ENCODE results near the gene DOK1.
A peak's percentile ranks its signal among the peaks of the same experiment; 100 is the strongest.

Gene DOK1

DNA sequence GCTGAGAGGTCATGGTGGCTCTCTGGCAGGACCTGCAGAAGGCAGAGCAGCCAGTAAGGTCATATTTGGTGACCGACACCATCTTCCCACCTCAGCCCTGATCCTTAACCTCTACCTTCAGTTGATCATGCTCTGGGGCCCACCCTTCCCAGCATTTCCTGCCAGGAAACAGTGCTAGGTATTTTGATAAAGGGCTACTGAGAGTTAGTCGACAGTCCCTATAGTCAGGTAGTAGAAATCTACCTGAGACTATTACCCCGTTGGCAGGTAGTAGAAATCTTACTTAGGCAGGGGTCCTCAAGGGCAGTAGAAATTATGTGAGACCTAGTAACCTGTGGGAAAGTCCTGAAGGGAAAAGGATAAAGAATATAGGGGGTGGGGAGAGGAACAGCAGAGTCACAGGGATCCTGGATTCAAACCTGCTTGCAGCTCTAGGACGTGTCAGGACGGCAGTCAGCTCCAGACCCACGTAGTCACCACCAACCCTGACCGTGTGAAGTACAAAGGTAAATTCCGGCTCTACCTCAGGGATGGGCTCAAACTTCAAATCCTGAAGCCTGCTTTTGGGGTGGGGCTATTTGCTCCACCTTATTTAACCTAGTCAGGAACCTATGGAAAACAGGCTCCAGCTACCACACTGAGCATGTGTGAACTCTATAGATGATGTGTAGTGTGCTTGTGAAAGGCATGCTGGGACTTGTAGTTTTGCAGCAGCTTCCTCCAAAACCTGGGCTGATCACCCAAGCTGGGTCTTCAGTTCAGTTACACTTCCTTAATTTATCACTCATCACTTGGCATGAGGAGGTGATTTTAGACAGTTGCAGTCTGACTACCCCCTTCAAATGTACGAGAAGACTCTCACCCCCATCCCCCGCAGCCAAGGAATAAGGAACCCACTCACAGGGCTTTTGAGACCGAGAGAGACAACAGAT is 28.5 kb upstream of the DOK1 start, which contains the start of gene DQX1:
Gene DQX1, minus strand, starts transcription at position 515 of the 932 bp plus-strand sequence. Its CDS starts 502 bp downstream, at position 13.
- DNase-seq: peak; percentile 9

- no peak for DNase-seq
Observed at GRCh38 chr2:74526649-74527230, 27.8 kb upstream of the DOK1 start.

- no peak for DNase-seq
Observed at GRCh38 chr2:74527741-74528140, 26.8 kb upstream of the DOK1 start.

DNA sequence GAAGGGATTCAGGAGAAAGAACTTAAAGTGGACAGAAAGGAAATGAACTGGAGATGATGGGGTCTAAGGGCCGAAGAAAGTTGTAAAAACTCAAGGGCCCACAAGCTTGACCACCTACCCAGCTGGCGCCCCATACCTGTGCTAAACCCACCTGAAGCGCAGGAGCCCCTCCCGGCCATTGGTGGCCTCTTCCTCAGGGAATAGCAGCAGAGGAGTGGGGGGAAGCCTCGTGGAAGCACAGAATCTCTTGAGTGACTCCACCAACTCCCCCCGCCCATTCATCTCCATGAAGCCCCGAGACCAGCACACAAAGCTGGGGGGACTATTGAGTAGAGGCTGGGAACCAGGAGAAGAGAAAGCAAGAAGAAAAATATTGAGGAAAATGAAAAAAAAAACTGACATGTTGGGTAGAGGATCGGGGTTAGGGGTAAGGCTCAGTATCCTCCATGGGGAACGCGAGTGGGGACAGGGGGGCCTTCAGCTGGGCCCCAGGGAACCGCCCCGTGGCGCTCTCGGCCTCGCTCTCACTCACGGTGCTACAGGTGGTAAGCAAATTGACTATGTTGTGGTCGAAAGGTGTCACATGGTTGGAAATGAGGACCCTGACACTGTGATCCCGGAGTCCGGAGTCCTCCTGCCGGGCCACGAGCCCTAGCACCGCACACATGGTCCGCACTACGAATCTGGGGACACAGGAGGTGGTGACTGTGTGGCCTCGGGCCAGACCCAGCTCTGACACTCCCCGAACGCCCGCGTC is 25.7 kb upstream of the DOK1 start:
- DNase-seq: no peak

GRCh38 chr2:74529357-74530238 is 24.9 kb upstream of the DOK1 start, which contains the start of the genes AUP1 and HTRA2:
AUP1 (minus strand) TSS chr2:74529706; CDS start chr2:74529629, 77 bp downstream.
HTRA2 (plus strand) TSS chr2:74529933; CDS start chr2:74530007, 74 bp downstream.
- DNase-seq: peak; percentile 96

DNA sequence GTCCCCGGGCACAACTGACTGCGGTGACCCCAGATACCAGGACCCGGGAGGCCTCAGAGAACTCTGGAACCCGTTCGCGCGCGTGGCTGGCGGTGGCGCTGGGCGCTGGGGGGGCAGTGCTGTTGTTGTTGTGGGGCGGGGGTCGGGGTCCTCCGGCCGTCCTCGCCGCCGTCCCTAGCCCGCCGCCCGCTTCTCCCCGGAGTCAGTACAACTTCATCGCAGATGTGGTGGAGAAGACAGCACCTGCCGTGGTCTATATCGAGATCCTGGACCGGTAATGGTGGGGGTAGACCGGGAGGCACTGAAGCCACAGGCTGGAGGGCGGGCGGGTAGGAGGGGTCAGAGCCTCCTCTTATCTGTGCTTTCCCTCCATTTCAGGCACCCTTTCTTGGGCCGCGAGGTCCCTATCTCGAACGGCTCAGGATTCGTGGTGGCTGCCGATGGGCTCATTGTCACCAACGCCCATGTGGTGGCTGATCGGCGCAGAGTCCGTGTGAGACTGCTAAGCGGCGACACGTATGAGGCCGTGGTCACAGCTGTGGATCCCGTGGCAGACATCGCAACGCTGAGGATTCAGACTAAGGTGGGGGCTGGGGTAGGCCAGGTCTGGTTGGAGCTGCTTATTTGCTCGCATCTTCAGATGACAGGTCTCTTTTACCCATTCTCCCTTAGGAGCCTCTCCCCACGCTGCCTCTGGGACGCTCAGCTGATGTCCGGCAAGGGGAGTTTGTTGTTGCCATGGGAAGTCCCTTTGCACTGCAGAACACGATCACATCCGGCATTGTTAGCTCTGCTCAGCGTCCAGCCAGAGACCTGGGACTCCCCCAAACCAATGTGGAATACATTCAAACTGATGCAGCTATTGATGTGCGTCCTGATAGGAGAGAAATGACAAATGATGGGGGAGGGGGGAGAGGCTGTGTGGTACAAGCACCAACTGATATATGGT is 24.0 kb upstream of the DOK1 start:
- peak; percentile 10 for DNase-seq

- DNase-seq: no peak
Observed at GRCh38 chr2:74531666-74532065, 22.9 kb upstream of the DOK1 start.

GRCh38 chr2:74532222-74532621 is 22.3 kb upstream of the DOK1 start:
- DNase-seq: no peak

DNA sequence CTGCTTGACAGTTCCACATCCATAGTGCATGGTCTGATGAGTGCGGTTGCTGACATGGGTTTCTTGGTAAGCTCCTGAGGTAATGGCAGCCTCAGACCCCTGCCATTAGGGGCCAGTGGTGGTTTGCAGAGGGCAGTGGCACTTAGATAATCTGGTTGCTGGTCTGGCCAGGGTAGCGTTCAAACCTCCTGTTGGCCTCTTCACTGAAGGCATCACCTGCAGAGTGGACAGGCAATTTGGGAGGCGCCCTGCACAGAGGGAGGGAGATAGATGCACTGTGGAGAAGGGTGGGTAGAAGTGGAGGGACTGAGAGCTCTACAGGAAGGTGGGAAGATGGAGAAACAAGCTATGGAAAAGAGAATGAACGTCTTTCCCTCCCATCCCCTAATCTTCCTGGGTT is 21.1 kb upstream of the DOK1 start:
- no peak for DNase-seq

DNA sequence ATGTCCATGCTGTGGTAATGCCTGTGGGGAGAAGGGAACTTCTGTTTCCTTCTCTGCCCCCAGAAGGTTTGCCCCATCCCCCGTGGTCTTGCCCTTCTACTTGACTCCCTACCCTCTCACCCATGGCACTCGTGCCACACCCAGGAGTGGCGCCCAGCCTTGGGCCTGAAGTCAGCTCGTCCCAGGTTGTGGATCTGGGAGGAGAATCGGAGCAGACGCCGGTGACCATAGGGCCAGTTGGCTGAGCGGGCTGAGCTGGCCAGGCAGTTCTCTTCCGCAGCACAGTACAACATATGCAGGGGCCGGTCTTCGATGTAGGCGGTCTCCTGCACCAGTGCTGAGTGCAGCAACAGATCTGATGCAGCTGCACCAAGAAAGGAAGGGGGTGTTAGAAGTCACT is 20.1 kb upstream of the DOK1 start:
- no peak for DNase-seq

GRCh38 chr2:74535440-74535965 is 19.0 kb upstream of the DOK1 start:
- no peak for DNase-seq

GRCh38 chr2:74536166-74536950 is 18.2 kb upstream of the DOK1 start:
- DNase-seq: no peak

DNA sequence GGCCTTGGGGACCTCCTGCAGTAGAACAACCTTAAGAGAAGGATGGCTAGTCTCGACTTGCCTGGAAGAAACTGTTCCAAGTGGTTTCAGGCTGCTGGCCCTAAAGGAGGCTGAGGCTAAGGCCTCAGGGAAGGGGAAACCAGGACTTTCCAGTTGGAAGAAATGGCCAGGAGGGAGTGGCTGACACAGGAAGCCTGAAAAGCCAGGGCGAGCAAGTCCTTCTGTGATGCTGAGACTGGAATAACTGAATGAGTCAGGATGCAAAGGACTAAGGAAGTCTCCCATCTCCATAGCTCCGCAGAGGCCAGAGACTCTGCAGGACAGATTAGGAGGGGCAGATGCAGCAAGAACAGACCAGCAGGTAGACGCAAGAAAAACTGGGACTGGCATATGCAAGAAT is 17.4 kb upstream of the DOK1 start:
- DNase-seq: no peak

- DNase-seq: no peak
Observed at GRCh38 chr2:74538881-74539339, 15.6 kb upstream of the DOK1 start.

- no peak for DNase-seq
Observed at GRCh38 chr2:74540291-74540690, 14.2 kb upstream of the DOK1 start.

DNA sequence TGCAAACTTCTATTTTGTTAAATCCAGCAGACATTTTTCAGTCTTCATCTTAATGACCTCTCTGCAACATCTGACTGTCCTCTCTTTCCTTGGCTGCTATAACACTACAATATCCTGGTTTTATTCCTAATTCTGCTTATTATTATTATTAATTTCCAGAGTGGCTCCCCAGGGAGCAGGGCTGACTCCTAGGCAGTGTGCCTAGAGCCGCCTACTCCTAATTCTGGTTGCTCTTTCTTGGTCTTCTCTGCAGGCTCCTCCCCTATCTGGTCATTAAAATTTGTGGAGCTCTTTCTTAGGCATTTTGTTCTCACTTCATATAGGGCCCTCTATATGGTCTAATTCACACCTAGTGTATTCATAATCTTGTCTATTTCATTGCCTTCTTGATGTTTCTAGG is 11.5 kb upstream of the DOK1 start:
- DNase-seq: no peak

GRCh38 chr2:74544634-74545033 is 9.9 kb upstream of the DOK1 start:
- DNase-seq: peak; percentile 3

DNA sequence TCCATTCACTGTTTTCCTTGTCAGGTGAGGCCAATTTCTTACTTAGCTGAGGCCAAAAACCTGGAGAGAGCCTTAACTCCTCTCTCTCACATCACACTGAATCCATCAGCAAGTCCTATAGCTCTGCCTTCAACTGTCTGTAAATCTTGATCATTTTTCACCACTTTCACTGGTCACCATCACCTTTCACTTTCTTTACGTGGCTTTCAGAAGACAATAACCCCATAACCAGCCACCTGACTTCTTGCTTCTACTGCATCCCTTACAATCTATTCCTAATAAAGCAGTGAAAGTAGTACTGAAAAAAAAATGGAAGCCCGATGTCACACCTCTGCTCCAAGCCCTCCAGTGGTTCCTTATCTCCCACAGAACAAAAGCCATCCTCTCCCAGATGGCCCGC is 8.5 kb upstream of the DOK1 start:
- no peak for DNase-seq

DNA sequence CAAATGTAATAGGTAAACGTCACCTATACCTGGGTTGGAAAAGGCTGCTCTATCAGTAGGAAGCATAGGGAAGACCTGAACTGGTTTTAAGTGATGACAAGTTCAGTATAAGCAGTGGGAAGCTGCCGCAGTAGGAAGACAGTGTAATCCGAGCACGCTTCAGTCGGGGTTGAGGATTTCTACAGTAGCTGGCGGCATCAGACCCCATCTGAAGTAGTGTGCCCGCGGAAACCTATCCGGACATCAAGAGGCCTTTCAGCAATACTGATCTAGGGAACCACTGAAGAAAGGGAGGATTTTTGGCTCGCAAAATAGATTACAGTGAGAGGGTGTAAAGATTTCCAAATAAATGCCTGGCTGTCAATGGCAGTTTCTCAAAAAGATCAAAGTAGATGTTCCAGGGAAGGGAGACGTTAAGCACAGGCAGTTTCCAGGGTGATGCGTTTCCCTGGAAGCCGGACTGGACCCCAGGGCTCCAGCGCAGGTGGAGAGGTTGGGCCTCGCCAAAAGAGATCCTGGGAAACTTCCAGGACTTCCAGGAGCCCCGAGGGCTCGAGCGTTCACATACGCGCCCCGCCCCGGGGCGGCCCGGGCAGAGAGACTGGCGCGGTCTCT is 6.1 kb upstream of the DOK1 start:
- DNase-seq: peak; percentile 63

All from NCI-H1105 treated with DMSO at 0.1 percent for 48 hours (cell line).